HepG2 (cell line): ENCODE results near the gene KLB. TPM values are rescaled to one million over a fixed set of nuclear protein-coding genes. Genes with fewer than 3 reads are reported as not detected.
A peak's percentile ranks its signal among the peaks of the same experiment; 100 is the strongest.

Experiments used
- ARID3A ChIP-seq: IDR thresholded peaks from 2 replicates; pipeline ENCODE4 v1.6.1; 2012; ENCODE audit warnings: low read depth, low read length, improper control_type of control experiment
- ARID5B ChIP-seq: IDR thresholded peaks from 2 replicates; pipeline ENCODE4 v1.4.0; 2020; ENCODE audit warnings: mild to moderate bottlenecking, missing genetic modification reagents
- ATF3 ChIP-seq: sonication (generic); formaldehyde crosslinking; IDR thresholded peaks from 2 replicates; pipeline ENCODE4 v1.4.0; 2020; ENCODE audit warnings: missing genetic modification reagents
- BRD4 ChIP-seq: sonication (generic); formaldehyde crosslinking; IDR thresholded peaks from 2 replicates; pipeline ENCODE4 v1.4.0; 2020; ENCODE audit warnings: missing genetic modification reagents
- EHMT2 ChIP-seq: fragments of 200-600 bp; sonication (generic); IDR thresholded peaks from 2 replicates; pipeline ENCODE4 v1.7.0; 2017; ENCODE audit warnings: antibody characterized with exemption, low read depth, low read length, borderline replicate concordance
- GTF3A ChIP-seq: sonication (generic); formaldehyde crosslinking; conservative IDR thresholded peaks from 2 replicates; pipeline ENCODE4 v1.4.0; 2020; ENCODE audit warnings: mild to moderate bottlenecking, missing genetic modification reagents
- IRX3 ChIP-seq: sonication (generic); formaldehyde crosslinking; IDR thresholded peaks from 2 replicates; pipeline ENCODE4 v1.8.1; 2023; ENCODE audit warnings: mild to moderate bottlenecking, low read depth, missing genetic modification reagents, borderline replicate concordance
- MTERF4 ChIP-seq: sonication (generic); formaldehyde crosslinking; IDR thresholded peaks from 2 replicates; pipeline ENCODE4 v1.8.0; 2023; ENCODE audit warnings: mild to moderate bottlenecking, missing genetic modification reagents
- TP53 ChIP-seq: sonication (generic); formaldehyde crosslinking; conservative IDR thresholded peaks from 2 replicates; pipeline ENCODE4 v1.4.0; 2020; ENCODE audit warnings: missing genetic modification reagents
- ZBTB4 ChIP-seq: sonication (generic); formaldehyde crosslinking; IDR thresholded peaks from 2 replicates; pipeline ENCODE4 v1.4.0; 2020; ENCODE audit warnings: missing genetic modification reagents, mild to moderate bottlenecking, borderline replicate concordance
- ZFP90 ChIP-seq: sonication (generic); formaldehyde crosslinking; IDR thresholded peaks from 2 replicates; pipeline ENCODE4 v1.8.0; 2022; ENCODE audit warnings: missing genetic modification reagents, mild to moderate bottlenecking, inconsistent platforms, borderline replicate concordance
- ZKSCAN8 ChIP-seq: IDR thresholded peaks from 2 replicates; pipeline ENCODE4 v1.6.1; 2016; ENCODE audit warnings: borderline replicate concordance, missing genetic modification reagents, missing compliant biosample characterization
- ZNF678 ChIP-seq: sonication (generic); formaldehyde crosslinking; IDR thresholded peaks from 2 replicates; pipeline ENCODE4 v1.4.0; 2020; ENCODE audit warnings: mild to moderate bottlenecking, missing genetic modification reagents
- polyA plus RNA-seq, 8 experiments: library from polyadenylated mRNA; depleted of rRNA in 3 of 8; stranded (reverse) in 7 of 8; unstranded in 1 of 8; fragments of >200 nt; fragmentation: Illumina TruSeq in 4 of 8; extraction: Trizol in 4 of 8; gene quantifications; 2 replicates each; pipeline versions ENCODE4 v1.2.1 to v1.2.3, GENCODE V29; 2011 to 2016; ENCODE audit warnings: low read depth in 4 of 8, missing spikeins in 1 of 8, mixed read lengths in 1 of 8; ENCODE audit not compliant: insufficient read depth in 1 of 8
- total RNA-seq, 5 experiments: library from RNA; depleted of rRNA; stranded (reverse); fragments of >200 nt; fragmentation: Illumina TruSeq; extraction: Trizol; gene quantifications; 2 replicates each; pipeline ENCODE4 v1.2.3, GENCODE V29; 2016; ENCODE audit warnings: low read depth in 1 of 5

KLB gene
- total and polyA plus RNA-seq, 2 of the 13 experiments (the other 11 are each of a cell fraction or from before 2014, with no cell fraction given) = 25.3 to 82.0 TPM

- TF ChIP-seq MTERF4 (CRISPR knock-in tag) = peak; percentile 99
- TF ChIP-seq ARID3A = no peak
- TF ChIP-seq EHMT2 = no peak
- peak; percentile 75; the same call in 1 of the 2 replicates for TF ChIP-seq ATF3 (CRISPR knock-in tag)
- TF ChIP-seq ZKSCAN8 (CRISPR knock-in tag) = peak; percentile 84
- TF ChIP-seq GTF3A (CRISPR knock-in tag) = peak; percentile 75; the same call in 1 of the 2 replicates
- TF ChIP-seq ZNF678 = peak; percentile 99
- peak; percentile 70 for TF ChIP-seq ARID5B
- peak; percentile 94; the same call in 1 of the 2 replicates for TF ChIP-seq ZBTB4 (CRISPR knock-in tag)
- TF ChIP-seq TP53 = peak; percentile 83
- TF ChIP-seq ZFP90 = peak; percentile 92
- TF ChIP-seq BRD4 (CRISPR knock-in tag) = peak; percentile 71
- peak; percentile 98 for TF ChIP-seq IRX3 (CRISPR knock-in tag)
These were observed 40.6 kb upstream of the KLB start, which contains the start of gene RFC1 (continued) for GRCh38 chr4:39365830-39366771.
